NCI-H146 (cell line): ENCODE measurements around the gene MED9.

Experiments
- DNase-seq: peaks from one replicate; lab custom pipeline; 2025; lab: John Stamatoyannopoulos, UW

MED9 gene

DNA sequence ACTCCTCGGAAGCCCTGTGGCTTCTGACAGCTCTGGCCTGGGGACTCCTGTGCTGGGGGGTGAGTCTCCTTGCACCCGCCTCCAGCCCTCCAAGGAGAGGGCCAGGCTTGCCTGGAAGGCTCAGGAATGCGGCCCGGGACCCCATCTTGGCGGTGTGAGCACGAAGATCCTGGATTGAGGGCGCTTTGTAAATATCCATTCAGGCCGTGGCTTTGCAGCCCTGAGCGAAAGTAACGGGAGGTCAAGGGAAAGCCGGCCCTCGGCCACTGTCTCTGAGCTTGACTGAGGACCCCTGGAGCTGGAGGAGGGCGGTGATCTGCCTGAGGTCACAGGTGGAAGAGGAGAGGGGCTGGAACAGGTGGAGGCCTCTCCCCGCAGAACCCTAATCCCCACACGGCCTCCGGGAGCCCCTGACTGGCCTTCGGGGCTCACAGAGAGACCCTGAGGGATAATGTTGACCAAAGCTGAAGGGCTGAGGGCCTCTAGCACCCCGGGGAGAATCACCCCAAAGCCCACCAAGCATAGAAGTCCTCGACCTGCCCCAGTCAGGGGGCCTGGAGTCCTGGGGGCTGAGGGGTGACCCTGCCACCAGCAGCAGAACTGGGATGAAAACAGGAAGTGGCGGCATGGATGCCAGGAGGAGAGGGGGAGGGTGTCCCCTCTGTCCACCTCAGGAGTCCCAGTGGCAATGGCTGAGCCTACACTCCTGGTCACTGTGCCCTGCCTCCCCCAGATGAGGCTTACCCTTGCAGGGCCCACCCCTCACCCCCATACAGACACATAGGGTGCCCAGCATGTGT lies 27.7 kb downstream of the MED9 start:
- DNase-seq: no peak

- no peak for DNase-seq
These were observed 28.4 kb downstream of the MED9 start for GRCh38 chr17:17505151-17505550.

DNA sequence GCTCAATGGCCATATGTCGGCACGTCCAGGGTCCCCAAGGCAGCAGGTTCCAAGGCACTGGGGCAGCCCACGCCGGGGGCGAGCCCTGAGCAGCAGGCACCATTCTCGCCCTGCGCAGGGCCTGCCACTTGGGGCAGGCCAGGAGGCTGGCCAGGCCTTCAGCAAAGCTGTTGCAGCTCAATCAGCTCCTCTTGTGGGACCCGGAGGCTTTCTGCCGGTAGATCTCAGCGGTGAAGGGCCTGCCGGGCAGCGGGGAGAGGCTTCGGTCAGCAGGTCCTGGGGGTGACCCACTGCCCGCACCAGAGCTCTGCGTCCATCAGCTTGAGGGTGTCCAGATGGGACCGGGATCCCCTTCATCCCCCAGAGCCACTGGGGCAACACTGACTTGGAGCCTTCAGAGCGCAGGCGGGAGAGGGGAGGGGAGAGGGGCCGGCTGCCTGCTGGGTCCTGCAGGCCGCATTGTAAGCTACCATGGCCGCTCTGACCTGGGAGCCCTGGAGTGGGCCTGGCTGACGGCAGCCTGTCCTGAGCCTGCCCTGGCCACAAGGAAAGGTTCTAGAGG lies 28.9 kb downstream of the MED9 start:
- DNase-seq: no peak

DNA sequence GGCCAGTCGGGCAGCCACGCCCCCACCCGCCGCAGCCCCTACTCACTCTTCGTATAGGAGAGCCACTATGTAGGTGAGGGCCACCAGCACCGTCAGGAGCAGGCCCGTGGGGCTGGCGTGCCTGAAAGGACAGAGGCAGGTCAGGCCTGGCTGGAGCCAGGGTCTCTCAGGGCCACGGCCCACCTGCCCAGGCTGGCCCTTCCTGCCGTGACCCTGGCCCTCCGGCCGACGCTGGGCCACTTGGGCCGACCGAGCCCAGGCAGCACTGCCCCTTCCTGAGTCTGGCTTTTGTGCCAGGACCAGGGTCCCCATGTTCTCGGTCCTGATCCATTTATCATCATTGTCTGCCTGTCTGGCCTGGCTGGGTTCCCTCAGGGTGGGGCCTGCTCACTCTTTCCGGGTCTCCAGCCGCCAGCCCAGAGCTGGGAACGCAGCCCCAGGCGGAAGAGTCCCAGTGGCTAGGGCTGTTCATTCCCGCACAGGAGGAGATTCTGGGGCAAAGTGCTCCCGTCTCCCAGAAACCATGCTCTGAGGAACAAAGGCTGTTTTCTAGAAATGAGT lies 29.5 kb downstream of the MED9 start:
- DNase-seq: no peak

DNA sequence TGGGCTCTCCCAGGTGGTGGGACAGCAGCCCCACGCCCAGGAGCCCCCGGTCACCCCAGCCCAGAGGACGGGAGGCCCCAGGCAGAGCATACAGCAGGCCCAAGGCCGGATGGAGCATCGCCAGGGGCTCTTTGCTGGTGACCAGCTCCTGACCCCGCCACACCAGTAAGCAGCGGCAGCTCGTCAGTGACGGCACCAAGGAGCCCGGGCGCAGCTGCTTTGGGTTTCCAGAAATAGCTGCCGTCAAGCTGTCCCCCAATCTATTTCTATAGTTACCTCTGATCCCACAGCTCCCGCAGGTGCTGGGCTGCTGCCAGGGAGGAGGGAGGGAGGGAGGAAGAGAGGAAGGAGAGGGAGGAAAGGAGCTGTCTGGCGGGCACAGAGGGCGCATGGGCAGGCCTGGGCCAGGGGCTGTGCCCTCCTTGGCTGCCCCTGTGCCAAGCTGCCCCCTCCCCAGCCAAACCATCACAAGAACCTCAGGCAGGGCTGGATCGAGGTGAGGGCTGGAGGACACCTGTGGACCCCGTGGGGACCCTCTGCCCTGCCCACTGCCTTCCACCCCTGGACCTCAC lies 30.2 kb downstream of the MED9 start:
- peak; percentile 67 for DNase-seq

DNA sequence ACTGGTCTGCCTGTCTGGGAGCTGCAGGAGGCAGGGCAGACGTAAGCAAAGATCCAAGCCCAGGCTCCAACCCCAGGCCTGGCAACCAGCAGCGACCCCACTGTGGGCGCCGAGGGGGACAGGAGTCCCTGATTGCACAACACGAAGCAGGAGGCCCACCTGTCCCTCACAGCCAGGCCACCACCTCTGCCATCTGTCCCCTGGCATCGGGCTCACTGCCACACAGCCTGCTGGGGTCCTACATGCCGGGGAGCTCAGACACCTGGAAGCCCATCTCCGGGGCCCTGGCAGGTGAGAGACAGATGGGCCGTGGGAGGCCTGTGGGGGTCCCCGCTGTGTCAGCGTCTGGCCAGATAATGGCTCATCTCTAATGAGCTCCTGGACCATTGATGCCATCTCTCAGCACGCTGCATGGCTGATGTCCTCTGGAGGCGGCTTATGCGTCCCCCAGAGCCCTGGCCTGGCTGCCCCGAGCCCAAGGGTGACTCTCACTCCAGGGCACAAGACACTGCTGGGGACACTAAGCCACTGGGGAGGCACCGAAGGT lies 30.7 kb downstream of the MED9 start:
- peak; percentile 83 for DNase-seq

GRCh38 chr17:17508019-17508535 lies 31.3 kb downstream of the MED9 start:
- DNase-seq: no peak

DNA sequence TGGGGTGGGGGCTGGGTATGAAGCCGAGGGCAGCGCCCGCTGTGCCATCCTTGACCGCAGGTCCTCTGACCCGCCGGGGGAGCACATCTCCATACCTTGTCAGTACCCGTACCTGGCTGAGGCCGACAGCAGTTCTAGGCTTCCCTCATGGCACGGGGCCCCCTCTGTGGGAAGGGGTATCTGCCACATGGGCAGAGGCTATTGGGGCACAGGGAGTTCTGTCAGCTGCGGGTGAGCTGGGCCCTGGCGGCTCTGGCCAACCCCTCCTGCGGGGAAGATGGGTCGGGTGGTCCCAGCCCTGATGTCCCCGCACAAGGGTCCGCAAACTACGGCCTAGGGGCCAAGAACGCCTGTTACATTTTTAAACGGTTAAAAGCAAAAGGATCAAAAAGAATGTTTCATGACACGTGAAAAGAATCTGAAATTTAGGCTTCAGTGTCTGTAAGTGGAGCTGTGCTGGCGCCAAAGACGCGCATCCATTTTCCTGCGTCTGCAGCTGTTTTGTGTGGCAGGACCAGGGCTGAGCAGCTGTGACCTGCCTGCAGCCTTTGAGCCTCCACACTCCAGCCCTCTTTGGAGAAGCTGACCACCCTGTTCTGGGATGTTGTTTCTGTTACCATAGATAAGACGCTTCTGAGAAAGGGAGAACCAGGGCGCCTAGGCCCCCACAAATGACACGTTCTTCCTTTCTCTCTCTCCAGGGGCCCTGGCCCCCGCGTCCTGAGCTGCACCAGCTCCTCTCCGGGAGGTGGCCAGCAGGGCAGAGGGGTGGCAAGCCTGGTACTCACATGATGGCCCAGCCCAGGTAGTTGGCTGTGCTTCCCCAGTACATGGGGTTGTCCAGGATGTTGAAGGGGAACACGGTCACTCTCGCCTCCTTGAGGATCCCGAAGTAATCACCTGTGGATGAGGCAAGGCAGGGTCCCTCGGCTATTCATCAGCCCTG lies 32.1 kb downstream of the MED9 start:
- no peak for DNase-seq

DNA sequence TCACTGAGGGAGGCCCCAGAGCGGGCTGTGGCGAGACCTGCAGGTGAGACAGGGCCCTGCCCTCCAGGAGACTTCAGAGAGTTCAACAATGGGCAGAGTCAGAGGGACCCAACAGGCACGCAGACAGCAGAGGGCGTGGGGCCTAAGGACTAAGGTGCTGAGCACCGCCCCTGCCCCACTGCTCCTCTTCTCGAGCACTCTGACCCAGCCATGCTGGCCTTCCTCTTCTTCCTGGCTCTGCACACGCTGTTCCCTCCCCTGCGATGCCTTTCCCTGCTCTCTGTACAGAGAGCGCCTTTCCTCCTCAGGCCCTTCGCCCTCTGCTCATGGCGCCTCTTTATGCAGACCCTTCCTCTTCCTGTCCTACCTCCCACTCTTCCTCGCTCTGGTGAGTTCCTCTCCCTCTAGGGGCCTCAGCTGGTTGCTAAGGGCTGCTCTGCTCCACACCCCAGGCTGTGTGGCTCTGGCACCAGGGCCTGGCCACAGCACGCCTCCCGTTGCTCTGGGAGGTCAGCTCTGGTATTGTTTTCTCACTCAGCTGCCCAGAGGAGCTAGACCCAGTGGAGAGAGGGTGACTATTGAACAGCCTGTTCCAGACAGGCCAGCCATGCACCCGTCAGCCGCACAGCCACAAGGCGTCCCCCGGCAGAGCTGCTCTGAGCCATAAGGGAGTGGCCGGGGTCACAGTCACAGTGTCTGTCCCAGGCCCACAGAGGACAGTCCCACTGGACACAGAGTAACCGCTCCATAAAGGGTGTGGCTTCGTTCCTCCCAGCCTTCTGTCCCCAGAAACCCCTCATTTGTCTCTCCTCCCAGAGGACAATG lies 33.0 kb downstream of the MED9 start:
- DNase-seq: no peak

DNA sequence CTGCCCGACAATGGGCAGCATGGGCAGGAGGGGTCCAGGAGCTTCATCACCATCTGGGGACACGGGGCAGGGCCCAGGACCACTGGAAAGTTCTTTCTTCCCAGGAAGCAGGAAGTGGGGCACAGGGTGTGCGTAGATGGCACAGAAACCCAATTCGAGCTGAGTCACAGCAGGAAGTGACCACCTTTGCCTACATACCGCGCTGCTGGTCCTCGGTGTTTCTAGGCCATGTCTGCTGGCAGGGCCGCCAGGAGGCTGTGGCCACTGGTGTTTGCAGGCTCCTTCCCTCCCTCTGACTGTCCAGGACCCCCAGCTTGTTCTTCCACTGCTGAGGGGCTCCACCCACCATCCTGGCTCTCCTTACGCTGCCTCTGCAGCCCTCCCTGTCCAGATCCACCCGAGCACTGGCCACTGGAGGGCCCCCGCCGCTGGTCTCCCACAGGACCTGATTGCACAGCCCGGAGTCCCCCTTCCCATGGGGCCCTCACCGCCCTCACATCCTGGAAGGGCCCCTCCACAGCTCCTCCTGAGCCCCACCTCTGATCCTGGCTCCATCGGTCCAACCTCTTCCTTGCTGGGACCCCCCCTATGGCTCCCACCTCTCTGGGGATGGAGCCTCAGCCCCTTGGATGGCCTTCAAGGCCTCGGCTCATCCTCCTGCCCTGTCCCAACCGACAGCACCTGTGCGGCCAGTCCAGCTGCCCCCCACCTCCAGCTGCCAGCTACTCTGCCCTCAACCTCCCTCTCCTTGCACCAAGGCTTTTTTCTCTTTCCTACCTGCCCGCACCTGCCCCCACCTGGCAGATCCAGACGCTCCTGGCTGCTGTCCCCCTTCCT lies 33.9 kb downstream of the MED9 start:
- no peak for DNase-seq

DNA sequence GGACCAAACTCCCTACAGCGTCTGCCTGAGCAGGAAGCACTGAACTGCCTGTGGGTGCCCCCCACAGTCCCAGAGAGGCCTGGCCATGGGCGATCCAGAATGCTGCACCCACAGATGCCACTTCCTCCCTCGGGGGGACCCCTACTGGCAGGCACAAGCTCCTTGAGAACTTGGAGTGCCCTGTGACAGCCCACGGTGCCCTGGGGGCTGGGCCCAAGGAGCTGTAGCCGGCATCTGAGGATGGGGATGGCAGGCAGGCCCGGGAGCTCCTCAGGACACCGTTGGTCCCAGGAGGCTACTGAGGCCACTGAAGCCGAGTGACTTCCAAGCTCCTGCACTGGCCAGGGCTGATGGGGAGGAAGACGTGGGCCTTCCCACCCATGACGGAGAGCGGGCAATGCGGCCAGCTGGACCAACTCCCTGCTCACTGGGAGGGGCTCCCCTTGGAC lies 34.5 kb downstream of the MED9 start:
- no peak for DNase-seq

DNA sequence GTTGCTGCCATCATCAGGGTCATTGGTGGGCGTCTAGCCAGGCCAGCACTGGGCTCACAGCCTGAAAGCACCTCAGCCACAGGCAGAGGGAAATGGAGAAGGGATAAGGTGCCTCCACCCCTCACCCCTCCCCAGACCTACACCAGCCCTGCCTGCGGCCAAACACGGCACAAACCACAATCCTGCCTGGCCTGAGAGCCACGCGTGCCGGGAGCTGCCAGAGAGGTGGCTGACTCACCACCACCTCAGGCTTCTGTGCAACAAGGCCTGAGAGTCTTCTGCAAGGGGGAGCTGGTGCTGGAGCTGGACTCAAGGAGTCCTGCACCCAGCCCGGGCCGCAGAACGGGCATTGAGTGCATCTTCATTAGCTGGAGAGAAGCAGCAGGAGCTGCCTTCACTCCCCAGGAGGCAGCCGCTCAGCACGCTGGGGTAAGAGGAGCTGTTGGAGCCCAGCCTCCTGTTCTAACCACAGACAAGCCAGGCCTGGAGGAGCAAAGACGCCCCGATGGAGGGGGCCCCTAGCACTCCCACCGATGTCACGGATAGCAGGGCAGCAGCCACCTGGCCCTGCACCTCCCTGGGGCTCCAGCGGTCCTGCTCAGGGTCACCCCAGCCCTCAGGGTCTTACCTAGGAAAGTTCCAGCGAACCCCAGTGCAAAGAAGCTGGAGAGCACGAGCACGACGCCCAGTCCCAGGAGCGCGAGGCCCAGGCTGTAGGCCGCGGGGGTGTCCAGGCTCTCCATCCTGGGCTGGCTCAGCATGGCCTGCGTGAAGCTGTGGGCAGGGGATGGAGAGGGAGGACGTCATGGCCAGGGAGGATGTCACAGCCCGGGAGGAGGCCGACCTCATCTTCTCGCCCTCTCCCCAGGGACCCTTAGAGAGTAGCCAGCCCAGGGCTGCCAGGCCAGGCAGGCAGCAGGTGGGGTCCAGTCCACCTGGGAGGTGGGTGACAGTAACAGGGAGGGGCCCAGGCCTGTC lies 35.4 kb downstream of the MED9 start:
- DNase-seq: no peak

DNA sequence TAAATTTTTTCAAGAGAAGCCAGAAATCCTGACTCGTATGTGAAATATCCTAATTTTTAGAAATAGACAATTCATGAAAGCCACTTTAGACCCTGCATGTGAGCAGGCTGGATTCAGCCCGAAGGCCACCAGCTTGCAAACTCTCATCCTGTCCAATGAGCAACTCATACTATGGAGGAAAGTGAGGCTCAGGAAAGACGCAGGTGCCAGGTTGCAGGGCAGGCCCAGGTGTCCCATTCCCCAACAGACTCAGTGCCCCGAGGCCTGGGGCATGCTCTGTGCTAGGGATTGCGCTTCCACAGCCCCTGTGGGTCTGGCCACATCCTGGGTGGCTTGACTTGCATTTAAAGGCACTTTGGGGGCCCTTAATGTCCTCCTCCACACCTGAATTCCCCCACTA lies 36.1 kb downstream of the MED9 start:
- no peak for DNase-seq

- DNase-seq: no peak
These were observed 36.8 kb downstream of the MED9 start for GRCh38 chr17:17513626-17514025.

DNA sequence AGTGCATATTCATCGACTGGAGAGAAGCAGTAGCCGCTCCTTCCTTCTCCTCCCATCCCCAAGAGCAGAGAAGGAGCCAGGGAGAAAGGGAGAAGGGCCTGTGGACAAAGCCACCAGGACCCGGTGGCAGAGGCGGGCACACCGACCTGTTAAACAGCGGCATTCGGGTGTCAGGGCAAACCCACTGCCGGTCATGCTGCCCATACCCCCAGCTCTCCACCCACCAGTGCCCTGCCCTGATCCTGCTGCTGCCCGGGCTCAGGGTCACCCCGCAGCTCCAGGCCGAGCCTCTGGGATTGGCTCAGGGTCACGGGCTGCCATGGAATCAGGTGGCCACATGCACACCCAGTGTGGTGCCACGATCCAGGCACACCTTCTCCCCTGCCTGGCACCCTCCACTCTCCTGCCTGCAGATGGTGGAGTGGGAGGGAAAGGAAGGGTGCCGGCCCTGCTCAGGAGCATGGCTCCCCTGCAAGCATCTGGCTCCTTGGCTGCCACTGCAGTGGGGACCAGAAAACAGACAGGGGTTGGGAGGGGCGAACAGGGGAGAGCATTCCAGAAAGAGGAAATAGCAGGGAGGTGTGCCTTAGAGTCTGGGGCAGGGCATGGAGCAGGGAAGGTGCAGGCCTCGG lies 37.7 kb downstream of the MED9 start:
- DNase-seq: no peak

GRCh38 chr17:17514993-17515933 lies 38.5 kb downstream of the MED9 start:
- no peak for DNase-seq
